Superior temporal gyrus (tissue), 1 donor: ENCODE results near the gene RSPO3.

Source experiments
- DNase-seq: peaks from one replicate; pipeline ENCODE4 v3.0.0-alpha.2; 2016; ENCODE audit errors: extremely low spot score

The RSPO3 gene

DNA sequence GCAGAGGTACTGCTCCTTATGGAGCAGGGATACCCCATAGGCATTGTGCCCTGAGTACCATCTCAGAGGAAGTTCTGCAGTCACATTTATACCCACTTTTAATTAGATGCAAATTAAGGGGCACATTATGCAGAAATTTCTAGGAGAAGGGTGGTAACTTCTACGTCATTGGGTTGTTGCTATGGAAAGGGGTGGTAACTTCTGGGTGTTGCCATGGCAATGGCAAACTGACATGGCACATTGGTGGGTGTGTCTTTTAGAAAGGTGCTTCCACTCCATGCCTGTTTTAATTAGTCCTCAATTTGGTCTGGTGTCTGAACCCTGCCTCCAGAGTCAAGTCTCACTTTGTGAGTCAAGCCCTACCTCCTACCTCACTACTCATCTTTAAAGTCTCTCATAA lies 42.0 kb downstream of the RSPO3 start:
- DNase-seq = no peak

DNA sequence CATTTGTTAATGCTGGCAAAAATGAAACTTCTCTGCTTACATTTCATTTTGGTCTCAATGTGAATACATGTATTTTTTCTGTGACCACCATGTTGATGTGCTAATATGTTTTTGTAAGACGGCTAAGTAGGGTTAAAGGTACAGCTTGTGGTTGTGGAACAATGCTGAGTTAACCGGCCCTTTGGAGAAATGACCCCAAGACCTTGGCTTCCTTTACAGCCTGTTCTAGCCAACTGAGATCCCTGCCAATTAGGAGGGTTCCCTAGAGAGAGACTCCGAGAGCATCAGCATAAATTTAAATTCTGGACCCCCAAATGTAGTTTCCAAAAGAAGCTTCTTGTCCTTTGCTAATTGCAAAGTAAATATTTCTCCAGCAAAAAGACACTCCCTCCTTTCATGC lies 44.4 kb downstream of the RSPO3 start:
- peak; percentile 4 for DNase-seq

GRCh38 chr6:127164036-127164435 lies 45.6 kb downstream of the RSPO3 start:
- peak; percentile 5 for DNase-seq

DNA sequence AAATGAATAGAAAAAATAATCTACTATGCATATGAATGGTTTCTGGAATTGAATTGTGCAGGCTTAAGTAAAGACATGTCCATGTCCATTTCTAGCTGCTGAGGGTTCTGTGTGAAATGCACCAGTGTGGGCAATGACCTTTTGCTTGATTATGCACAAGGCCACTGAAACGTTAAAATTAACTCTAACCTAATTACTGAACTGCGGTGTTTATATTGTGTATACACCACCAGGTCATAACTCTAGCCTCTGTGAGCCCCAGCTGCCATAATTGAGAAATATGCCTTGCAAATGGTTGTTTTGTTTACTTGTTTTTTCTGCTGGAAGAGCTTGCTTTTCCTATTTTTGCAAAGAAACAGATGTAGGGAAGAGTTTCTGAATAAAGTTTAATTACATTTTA lies 46.1 kb downstream of the RSPO3 start:
- peak; percentile 8 for DNase-seq

GRCh38 chr6:127173156-127173940 lies 54.9 kb downstream of the RSPO3 start:
- DNase-seq = peak; percentile 55

DNA sequence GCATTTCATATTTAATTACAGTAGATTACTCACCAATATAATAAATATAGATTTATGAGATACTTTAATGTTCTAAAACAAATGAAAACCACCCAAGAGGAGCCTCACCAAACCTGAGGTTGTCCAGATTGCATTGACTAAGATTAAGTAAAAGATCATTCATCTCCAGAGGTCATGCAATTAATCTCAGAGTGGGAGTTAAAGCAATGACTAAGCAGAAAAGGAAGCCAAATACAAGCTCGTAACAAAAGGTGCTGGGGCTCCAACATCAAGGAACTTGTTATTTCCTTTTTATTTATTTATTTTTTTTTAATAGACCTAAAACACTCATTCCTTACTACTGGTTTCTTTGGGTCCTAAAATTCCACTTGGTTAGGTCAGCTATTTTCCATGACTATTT lies 57.7 kb downstream of the RSPO3 start:
- no peak for DNase-seq

GRCh38 chr6:127177030-127177922 lies 58.8 kb downstream of the RSPO3 start:
- DNase-seq = no peak

GRCh38 chr6:127177923-127178231 lies 59.4 kb downstream of the RSPO3 start:
- DNase-seq = no peak

DNA sequence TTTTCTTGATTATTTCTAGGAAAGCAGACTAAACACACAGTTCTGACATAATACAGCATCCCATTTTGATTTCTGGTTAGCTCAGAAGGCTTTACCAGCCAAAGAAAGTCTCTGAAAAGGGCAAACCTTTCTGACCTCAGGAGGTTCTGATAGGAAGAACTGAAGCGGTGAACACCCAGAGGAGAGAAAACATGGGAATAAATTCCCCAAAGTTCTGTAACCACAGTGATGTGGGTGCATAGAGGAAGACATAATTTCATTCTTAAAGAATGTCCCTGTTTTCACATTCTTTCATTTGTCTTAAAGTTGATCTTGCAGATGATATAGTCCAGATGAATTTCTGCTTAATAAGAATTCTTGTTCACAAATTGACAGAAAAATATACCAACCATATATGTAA lies 60.3 kb downstream of the RSPO3 start:
- no peak for DNase-seq

DNA sequence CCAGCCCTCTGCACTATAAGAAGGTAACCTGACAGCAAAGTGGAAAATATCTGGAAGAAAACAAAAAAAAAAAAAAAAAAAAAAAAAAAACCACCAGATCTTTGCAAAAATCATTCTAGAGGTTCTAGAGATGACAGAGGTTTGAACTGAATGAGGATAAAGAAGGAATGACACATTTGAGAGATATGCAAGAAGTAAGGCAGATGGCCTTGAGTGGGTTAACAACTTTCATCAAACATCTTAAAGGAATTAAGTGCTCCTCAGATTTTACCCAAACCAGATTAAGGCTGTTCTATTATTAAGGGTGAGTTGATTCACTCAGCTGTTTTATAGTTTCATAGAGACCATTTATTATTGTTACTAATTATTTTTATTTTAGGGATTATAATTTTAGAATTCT lies 62.0 kb downstream of the RSPO3 start:
- no peak for DNase-seq

DNA sequence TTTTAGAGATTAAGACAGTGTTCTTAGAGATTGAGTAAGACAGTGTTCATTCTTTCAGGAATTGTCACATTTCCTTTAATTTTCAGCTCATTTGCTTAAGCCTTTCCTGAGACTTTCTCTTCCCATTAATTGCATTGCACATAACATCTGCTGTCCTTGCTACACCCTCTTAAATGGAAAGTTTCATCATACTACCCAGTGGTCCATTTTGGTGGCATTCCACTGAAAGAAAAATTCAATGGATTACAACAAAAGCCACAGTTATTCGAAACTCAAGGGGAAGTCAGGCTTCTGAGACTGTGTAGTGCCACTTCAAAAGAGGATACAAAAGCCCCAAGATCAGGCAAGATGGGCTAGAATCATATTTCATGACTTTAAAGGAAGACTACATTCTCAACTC lies 64.0 kb downstream of the RSPO3 start:
- DNase-seq = no peak

DNA sequence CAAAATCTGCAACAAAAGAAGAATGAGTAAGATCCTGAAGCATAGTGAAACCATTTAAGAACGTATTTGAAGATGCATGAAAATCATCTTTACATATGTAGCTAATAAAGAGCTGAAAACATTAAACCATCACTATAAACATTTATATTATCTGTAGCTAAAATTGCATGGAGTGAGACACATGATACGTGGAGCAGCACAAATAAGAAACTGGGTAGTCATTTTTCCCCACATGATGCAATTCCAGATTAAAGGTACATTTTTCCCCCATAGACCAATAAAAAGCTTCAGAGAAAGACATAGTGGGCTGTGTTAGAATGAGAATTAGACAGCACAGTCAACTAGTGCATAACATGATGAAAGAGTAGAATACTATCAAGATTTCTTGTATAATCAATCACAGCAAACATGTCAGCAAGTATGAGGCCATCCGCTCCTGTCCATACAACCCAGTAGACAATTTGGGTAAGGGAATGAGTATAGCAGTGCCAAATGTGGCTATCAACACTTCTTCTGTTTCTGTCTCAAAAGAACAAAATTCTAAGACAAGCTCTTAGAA lies 67.0 kb downstream of the RSPO3 start:
- DNase-seq = no peak

GRCh38 chr6:127186889-127187288 lies 68.4 kb downstream of the RSPO3 start:
- DNase-seq = no peak

DNA sequence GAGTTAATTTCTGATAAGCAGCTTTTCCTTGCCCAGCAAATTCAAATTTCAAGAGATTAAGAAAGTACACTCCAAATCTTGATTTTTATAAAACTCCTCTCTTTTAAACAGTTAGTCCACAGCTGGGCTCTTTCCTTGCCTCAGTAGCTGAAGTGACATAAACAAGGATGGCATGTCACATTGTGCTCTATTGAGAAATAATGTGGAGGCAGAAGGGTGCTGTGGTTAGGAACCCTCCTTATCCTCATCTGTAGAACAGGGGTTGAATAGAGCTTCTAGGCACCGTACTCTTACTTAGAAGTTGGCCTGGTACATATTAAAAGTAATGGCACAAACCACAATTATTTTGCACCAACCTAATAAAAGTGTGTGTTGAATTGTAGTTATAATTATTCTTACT lies 70.3 kb downstream of the RSPO3 start:
- no peak for DNase-seq

DNA sequence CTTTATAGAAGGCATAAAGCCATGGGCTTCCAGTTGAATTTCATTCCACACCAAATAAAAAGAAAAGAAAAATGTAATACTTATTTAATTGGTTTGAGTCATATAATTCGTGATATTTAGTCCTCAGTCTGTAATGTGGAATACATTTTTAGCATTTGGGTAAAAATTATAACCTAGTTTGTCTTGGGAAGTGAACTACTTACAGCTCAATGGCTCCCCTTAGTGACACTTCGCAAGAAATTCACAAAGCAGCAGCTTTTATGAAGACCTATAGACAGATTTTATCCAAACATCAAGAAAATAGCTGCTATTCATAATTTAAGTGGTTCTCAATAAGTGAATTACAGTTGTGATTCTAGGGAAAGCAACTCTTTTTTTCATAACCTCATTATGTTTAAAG lies 72.1 kb downstream of the RSPO3 start:
- peak; percentile 47 for DNase-seq

GRCh38 chr6:127191716-127192115 lies 73.2 kb downstream of the RSPO3 start:
- no peak for DNase-seq

DNA sequence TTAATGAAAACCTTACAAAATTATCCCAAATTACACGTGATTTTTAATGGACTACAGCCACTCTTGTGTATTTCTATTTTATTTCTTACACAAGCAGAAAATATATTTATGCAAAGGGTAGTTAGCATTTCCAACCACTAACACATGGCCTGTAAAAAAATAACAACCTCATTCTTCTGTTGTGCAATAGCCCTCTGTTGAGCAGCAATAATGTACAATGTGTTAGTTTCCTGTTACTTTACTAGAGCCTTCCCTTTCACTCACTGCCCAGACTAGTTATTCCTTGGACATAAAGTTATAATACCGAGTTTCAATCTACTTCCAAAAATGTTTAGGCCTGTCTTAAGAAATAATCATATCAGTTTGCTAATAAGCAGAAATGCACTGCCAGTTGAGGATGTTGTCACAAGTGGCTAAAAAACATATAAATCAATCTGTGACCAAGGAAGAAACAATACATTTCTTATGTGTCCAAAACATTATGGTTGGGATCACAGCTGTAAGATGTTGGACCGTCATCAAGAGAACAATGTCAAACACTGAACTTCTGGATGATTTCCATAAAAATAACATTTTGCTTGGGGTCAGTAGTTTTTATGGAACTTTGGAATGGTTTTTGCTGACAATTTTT lies 74.6 kb downstream of the RSPO3 start:
- no peak for DNase-seq

DNA sequence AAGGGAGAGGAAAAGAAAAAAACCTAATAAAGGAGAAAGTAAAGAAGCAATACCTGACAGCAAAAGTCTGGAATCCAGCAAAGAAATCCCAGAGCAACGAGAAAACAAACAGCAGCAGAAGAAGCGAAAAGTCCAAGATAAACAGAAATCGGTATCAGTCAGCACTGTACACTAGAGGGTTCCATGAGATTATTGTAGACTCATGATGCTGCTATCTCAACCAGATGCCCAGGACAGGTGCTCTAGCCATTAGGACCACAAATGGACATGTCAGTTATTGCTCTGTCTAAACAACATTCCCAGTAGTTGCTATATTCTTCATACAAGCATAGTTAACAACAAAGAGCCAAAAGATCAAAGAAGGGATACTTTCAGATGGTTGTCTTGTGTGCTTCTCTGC lies 77.4 kb downstream of the RSPO3 start:
- DNase-seq = no peak

DNA sequence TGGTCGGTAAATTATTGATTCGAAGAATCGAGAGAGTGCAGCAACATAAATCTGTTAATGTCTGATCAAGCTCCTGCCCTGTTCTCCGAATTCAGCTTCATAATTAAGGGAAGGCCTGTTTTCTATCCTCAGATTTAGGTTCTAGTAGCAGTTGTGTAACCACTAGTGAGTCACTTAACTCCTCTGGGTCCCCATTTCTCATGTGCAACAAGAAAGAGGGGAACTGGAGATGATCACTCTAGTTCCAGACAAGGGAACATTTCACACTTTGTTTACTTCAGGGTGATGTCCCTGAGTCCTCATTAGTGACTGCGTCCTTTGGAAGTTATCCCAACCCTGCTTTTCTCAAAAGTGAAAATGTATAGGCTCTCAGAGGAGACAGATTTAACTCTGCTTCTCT lies 80.1 kb downstream of the RSPO3 start:
- DNase-seq = no peak

DNA sequence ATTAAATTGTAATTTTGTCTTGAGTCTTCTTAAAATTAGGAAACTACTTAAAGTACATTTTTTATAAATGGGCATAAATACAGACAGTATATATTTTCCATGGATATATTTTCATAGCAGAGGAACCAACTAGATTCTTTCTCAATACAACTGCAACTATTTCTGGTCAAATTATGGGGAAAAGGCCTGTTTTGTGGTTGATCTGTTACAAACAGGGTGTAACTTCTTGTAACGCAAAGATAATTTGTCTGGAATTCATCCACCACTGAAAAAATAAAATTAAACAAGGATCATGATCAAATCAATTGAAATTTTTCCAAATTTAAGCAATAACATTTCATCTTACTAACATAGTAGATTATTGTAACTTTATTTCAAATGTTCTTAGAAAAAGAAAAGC lies 81.0 kb downstream of the RSPO3 start:
- no peak for DNase-seq

GRCh38 chr6:127200114-127200513 lies 81.6 kb downstream of the RSPO3 start:
- no peak for DNase-seq

DNA sequence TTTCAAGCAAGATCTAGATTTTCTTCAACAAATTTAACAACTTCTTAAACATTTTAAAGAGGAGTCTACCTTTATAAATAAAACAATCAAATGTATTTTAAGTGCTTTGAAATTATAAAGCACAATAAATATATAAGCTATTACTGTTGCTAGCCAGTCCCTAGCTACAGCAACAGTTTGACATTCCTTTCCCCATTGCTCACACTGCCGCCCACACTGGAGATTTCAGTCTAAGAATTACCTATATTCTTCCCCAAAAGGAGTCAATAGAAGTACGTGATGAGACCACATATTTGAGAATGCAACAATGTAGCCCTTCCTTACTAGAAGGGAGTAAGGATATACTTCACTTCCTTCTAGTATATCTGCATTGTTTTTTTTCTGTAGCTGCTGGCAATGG lies 82.8 kb downstream of the RSPO3 start:
- DNase-seq = no peak

- no peak for DNase-seq
These were observed 84.2 kb downstream of the RSPO3 start for GRCh38 chr6:127202676-127203075.
